Measurements from ENCODE around the gene SLC24A3.

DNA sequence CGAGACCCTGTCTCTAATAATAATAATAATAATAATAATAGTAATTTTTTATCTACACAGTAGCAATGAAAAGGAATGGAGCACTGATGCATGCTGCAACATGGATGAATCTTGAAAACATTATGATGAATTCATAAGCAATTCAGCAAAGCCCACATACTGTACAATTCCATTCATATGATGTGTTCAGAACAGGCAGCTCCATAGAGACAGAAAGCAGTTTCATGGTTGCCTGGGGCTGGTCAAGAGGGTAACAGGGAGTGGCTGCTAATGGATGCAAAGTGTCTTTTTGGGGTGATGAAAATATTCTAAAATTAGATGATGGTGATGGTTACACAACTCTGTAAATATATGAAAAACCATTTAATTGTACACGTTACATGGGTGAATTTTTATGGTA, 43.6 kb downstream of the SLC24A3 start:
- TF ChIP-seq, protein P1, sequence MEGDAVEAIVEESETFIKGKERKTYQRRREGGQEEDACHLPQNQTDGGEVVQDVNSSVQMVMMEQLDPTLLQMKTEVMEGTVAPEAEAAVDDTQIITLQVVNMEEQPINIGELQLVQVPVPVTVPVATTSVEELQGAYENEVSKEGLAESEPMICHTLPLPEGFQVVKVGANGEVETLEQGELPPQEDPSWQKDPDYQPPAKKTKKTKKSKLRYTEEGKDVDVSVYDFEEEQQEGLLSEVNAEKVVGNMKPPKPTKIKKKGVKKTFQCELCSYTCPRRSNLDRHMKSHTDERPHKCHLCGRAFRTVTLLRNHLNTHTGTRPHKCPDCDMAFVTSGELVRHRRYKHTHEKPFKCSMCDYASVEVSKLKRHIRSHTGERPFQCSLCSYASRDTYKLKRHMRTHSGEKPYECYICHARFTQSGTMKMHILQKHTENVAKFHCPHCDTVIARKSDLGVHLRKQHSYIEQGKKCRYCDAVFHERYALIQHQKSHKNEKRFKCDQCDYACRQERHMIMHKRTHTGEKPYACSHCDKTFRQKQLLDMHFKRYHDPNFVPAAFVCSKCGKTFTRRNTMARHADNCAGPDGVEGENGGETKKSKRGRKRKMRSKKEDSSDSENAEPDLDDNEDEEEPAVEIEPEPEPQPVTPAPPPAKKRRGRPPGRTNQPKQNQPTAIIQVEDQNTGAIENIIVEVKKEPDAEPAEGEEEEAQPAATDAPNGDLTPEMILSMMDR (IDR thresholded peaks at IDR 0.05): no peak
- no peak for TF ChIP-seq POLR2A (IDR thresholded peaks at IDR 0.05)
